GM12878 (cell line): ENCODE measurements around the gene PRM1. TPM values are rescaled to one million over a fixed set of nuclear protein-coding genes. Genes with fewer than 3 reads are reported as not detected.

Experiments
- BHLHE40 ChIP-seq, 2 experiments: fragments of 450-650 bp in 1 of 2; IDR thresholded peaks; 2 replicates each; pipeline ENCODE4 v1.6.1; 2011 to 2017; ENCODE audit warnings: low read depth in 2 of 2, borderline replicate concordance in 1 of 2, improper control_type of control experiment in 1 of 2, low read length in 1 of 2, mild to moderate bottlenecking in 1 of 2
- GATAD2B ChIP-seq: fragments of 450-650 bp; conservative IDR thresholded peaks from 2 replicates; pipeline ENCODE4 v1.6.1; 2017; ENCODE audit warnings: low read depth, mild to moderate bottlenecking, moderate library complexity
- JUNB ChIP-seq: IDR thresholded peaks from 2 replicates; pipeline ENCODE4 v1.6.1; 2016; ENCODE audit warnings: antibody characterized with exemption, mild to moderate bottlenecking
- KAT2A ChIP-seq: conservative IDR thresholded peaks from 2 replicates; pipeline ENCODE4 v1.6.1; 2011; ENCODE audit warnings: low read depth, low read length; ENCODE audit not compliant: control insufficient read depth
- NR2C1 ChIP-seq: fragments of 450-650 bp; IDR thresholded peaks from 2 replicates; pipeline ENCODE4 v1.6.1; 2017; ENCODE audit warnings: antibody characterized with exemption, mild to moderate bottlenecking, moderate library complexity
- SMAD5 ChIP-seq: IDR thresholded peaks from 2 replicates; pipeline ENCODE4 v1.6.1; 2016; ENCODE audit warnings: antibody characterized with exemption, low read depth
- SP1 ChIP-seq: IDR thresholded peaks from one replicate; pipeline ENCODE4 v1.6.1; 2011; ENCODE audit warnings: low read depth, low read length
- WRNIP1 ChIP-seq: IDR thresholded peaks from 2 replicates; pipeline ENCODE4 v1.6.1; 2011; ENCODE audit warnings: low read depth, low read length, improper control_type of control experiment, borderline replicate concordance
- polyA plus RNA-seq, 11 experiments: library from polyadenylated mRNA; depleted of rRNA in 4 of 11; unstranded in 6 of 11; stranded (reverse) in 5 of 11; fragments of >200 nt; fragmentation: Nextera tagmentation in 4 of 11; fragmentation: Illumina TruSeq in 1 of 11; extraction: Ambion mirVana in 4 of 11; extraction: Trizol in 1 of 11; gene quantifications; 1 replicate in 1 of 11; 2 replicates in 10 of 11; pipeline versions ENCODE4 v1.2.1 to v1.2.3, GENCODE V29; 2011 to 2016; ENCODE audit warnings: inconsistent platforms in 2 of 11, missing spikeins in 2 of 11, low read depth in 1 of 11
- total RNA-seq, 4 experiments: library from RNA; depleted of rRNA in 3 of 4; stranded (reverse); fragments of >200 nt in 3 of 4; fragmentation: Illumina TruSeq in 1 of 4; extraction: Trizol in 1 of 4; gene quantifications; 2 replicates each; pipeline versions ENCODE4 v1.2.1 to v1.2.3, GENCODE V29; 2013 to 2021
- TF ChIP-seq, protein P1 (sequence below): IDR thresholded peaks from 2 replicates; pipeline ENCODE4 v1.6.1; 2012; ENCODE audit warnings: improper control_type of control experiment, low read depth, low read length; ENCODE audit not compliant: insufficient replicate concordance

The PRM1 gene
- total and polyA plus RNA-seq, 10 of the 15 experiments (the other 5 are each of a cell fraction or from before 2014, with no cell fraction given), result 0.20 TPM; not detected in 9

DNA sequence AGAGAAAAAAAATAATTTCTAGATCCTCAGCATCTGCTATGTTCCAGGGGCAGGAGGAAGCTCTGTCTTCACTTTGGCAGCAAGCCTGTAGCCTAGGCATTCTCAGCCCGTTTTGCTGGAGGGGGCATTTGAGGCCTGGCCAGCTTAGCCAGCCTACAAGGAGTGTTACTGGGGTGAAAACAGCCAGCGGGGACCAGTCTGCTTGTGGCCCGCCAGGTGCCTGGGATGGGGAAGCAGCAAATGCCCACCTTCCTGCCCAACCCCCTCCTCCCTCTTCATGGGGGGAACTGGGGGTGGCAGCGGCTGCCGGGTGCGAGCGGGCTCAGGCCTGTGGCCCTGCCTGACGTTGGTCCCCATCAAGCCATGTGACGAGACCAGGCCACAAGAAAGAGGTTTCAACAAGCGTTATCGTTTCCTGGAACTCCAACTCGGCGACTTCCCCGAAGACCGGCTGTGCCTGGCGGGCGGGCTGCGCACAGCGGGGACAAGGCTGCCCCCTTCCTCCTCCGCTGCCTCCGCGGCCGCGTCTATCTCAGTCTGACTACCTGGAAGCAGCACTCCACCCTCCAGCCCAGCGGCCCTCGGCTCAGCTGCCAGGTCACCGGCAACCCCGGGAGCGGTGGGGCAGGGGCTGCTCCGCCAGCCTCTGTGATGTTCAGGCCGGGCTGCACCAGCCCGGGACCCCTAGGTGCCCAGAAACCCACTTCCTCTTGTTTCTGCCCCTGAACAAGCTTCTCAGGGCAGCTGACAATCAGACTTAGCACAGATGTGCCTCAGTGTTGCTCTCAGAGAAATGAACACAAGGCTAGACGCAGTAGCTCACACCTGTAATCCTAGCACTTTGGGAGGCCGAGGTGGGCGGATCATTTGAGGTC is 48.0 kb downstream of the PRM1 start (continued):
- TF ChIP-seq SP1, result no peak
- TF ChIP-seq, protein P1, sequence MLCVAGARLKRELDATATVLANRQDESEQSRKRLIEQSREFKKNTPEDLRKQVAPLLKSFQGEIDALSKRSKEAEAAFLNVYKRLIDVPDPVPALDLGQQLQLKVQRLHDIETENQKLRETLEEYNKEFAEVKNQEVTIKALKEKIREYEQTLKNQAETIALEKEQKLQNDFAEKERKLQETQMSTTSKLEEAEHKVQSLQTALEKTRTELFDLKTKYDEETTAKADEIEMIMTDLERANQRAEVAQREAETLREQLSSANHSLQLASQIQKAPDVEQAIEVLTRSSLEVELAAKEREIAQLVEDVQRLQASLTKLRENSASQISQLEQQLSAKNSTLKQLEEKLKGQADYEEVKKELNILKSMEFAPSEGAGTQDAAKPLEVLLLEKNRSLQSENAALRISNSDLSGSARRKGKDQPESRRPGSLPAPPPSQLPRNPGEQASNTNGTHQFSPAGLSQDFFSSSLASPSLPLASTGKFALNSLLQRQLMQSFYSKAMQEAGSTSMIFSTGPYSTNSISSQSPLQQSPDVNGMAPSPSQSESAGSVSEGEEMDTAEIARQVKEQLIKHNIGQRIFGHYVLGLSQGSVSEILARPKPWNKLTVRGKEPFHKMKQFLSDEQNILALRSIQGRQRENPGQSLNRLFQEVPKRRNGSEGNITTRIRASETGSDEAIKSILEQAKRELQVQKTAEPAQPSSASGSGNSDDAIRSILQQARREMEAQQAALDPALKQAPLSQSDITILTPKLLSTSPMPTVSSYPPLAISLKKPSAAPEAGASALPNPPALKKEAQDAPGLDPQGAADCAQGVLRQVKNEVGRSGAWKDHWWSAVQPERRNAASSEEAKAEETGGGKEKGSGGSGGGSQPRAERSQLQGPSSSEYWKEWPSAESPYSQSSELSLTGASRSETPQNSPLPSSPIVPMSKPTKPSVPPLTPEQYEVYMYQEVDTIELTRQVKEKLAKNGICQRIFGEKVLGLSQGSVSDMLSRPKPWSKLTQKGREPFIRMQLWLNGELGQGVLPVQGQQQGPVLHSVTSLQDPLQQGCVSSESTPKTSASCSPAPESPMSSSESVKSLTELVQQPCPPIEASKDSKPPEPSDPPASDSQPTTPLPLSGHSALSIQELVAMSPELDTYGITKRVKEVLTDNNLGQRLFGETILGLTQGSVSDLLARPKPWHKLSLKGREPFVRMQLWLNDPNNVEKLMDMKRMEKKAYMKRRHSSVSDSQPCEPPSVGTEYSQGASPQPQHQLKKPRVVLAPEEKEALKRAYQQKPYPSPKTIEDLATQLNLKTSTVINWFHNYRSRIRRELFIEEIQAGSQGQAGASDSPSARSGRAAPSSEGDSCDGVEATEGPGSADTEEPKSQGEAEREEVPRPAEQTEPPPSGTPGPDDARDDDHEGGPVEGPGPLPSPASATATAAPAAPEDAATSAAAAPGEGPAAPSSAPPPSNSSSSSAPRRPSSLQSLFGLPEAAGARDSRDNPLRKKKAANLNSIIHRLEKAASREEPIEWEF, result no peak
- TF ChIP-seq NR2C1, result no peak
- TF ChIP-seq WRNIP1, result no peak
- TF ChIP-seq GATAD2B, result no peak; the same call in 1 of the 2 replicates
- TF ChIP-seq KAT2A, result no peak
- no peak for TF ChIP-seq SMAD5
- no peak; the same call in 1 of the 2 replicates for TF ChIP-seq JUNB
- peak in 1 of 2 experiments; percentile 67; a peak in 2 of 4 replicates for TF ChIP-seq BHLHE40 (IDR thresholded peaks at IDR 0.05; ENCODE audit: borderline replicate concordance in 1 of 2, low read depth in 2 of 2, low read length in 1 of 2)
